NCI-H1436 treated with DMSO at 0.1 percent for 48 hours (cell line): ENCODE results near the gene GRAMD4.
"Not testable (repeated sequence)": the region's sequence is repeated elsewhere in the genome, so short reads cannot be mapped to it uniquely, and the experiment has no call there.

Experiments
- DNase-seq: peaks from one replicate; lab custom pipeline; 2025; lab: John Stamatoyannopoulos, UW

Gene GRAMD4

GRCh38 chr22:46620588-46621242 is 529 bp downstream of the GRAMD4 start:
- DNase-seq = no peak

- DNase-seq = not testable (repeated sequence)
These were observed 1.2 kb downstream of the GRAMD4 start for GRCh38 chr22:46621243-46621930.

- DNase-seq = no peak
These were observed 1.9 kb downstream of the GRAMD4 start for GRCh38 chr22:46622081-46622521.

GRCh38 chr22:46625113-46625842 is 5.1 kb downstream of the GRAMD4 start:
- DNase-seq = no peak

- no peak for DNase-seq
These were observed 5.7 kb downstream of the GRAMD4 start for GRCh38 chr22:46625843-46626349.

- no peak for DNase-seq
These were observed 6.2 kb downstream of the GRAMD4 start for GRCh38 chr22:46626356-46626755.

GRCh38 chr22:46626911-46627805 is 7.0 kb downstream of the GRAMD4 start:
- no peak for DNase-seq

- DNase-seq = no peak
These were observed 7.8 kb downstream of the GRAMD4 start for GRCh38 chr22:46627806-46628482.

GRCh38 chr22:46628756-46629155 is 8.6 kb downstream of the GRAMD4 start:
- DNase-seq = no peak

GRCh38 chr22:46629291-46629690 is 9.1 kb downstream of the GRAMD4 start:
- DNase-seq = no peak

GRCh38 chr22:46631113-46631512 is 10.9 kb downstream of the GRAMD4 start:
- DNase-seq = no peak

GRCh38 chr22:46632646-46633249 is 12.6 kb downstream of the GRAMD4 start:
- DNase-seq = no peak

GRCh38 chr22:46633334-46633890 is 13.2 kb downstream of the GRAMD4 start:
- DNase-seq = no peak

- no peak for DNase-seq
These were observed 14.0 kb downstream of the GRAMD4 start for GRCh38 chr22:46634011-46634699.

- not testable (repeated sequence) for DNase-seq
These were observed 14.9 kb downstream of the GRAMD4 start for GRCh38 chr22:46634973-46635685.

GRCh38 chr22:46635756-46636155 is 15.6 kb downstream of the GRAMD4 start:
- DNase-seq = no peak

GRCh38 chr22:46636221-46637002 is 16.2 kb downstream of the GRAMD4 start:
- DNase-seq = no peak
